Measurements from ENCODE around the gene SREBF1.

SREBF1 gene

DNA sequence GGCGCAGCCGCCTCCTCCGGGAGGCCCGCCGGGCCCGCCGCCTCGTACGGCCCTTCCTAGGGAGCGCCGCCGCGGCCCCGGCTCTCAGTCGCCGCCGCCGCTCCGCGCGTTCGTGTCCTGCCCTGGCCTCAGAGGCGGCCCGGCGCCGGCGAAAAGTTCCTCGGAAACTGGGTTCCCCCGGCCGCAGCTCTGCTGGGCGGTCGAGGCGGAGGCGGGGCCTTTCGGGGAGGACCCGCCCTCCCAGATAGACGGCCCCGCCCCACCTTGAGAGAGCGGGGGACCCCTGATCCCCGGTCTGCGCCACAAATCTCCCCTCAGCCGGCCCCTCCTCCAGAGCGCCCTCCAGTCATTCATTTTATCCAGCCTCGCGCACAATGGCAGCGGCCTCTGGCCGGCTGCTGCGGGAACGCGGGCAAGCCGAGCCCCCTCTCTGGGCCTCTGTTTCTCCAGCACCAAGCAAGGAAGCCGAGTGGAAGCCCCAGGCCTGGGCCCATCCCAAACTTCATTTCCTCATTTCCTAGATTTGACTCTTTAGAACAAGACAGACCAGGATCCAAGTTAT is at the start of gene SREBF1:
Gene SREBF1 (minus strand): TSS at position 169 of the 562 bp plus-strand sequence. CDS start 169 bp downstream, outside the sequence.
- DNase-seq = peak; percentile 47

DNA sequence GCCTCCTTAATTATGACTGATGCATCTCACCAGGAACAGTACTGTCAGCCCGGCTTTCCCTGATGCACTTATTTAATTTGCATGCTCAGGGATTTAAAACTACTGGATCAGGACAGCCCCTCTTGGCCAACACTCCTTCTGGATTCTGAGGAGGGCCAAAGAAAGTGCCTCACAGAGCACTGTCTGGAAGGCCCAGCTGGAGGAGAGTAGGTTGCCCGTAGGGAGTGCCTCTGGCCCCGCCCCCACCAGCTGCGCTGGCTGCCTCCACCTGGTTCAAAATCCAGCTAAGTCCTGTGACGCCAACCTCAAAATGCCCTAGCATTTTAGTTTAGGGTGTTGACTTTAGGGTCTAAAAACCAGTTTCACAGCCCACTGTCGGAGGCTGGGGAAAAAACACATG is 49.4 kb upstream of the SREBF1 start:
- DNase-seq = peak; percentile 69

DNA sequence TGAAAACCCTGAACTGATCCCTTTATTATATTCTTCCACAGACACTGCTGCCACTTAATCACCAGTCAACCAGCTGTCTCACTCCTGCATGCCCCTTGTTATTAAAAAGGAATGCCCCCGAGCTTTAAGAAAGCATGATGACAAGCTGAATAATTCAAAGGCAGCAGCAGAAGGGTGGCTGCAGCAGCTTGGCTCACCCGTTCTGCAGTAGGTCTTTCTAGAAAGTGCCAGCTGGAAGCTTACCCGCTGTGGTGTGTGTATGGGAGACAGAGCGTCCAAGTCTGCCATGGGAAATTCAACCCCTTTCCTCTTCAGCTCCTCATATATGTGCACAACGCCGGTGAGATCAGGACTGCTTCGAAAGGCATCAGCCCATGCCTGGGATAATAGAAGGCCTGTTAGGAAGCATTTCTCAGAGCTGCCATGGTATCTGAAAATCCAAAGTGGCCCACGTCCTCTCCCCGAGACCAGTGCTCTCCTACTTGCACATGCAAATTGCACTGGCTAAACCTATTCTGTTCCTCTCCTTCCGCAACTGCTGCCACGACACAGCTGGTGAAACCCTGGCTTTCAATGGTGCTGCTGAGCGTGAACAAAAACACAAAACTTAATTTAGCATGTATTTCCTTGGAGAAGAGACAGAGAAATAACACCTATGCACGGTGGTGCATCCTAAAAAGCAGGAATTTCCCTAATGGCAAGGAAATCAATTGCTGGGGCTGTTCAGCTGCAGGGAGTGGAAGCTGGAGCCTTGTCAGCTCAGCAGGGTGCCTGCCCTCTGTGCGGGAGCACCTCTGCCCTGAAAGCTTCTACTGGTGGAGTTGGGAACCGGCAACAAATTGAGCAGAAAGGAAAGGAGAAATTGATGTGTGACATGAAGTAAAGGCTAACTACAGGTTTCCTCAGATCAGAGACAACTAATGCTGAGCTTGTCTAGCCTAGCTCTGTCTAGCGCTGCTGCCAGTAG is 47.9 kb upstream of the SREBF1 start:
- DNase-seq = no peak

GRCh38 chr17:17883801-17884200 is 47.0 kb upstream of the SREBF1 start:
- DNase-seq = no peak

- no peak for DNase-seq
Measured at GRCh38 chr17:17882082-17882581, 45.3 kb upstream of the SREBF1 start.

DNA sequence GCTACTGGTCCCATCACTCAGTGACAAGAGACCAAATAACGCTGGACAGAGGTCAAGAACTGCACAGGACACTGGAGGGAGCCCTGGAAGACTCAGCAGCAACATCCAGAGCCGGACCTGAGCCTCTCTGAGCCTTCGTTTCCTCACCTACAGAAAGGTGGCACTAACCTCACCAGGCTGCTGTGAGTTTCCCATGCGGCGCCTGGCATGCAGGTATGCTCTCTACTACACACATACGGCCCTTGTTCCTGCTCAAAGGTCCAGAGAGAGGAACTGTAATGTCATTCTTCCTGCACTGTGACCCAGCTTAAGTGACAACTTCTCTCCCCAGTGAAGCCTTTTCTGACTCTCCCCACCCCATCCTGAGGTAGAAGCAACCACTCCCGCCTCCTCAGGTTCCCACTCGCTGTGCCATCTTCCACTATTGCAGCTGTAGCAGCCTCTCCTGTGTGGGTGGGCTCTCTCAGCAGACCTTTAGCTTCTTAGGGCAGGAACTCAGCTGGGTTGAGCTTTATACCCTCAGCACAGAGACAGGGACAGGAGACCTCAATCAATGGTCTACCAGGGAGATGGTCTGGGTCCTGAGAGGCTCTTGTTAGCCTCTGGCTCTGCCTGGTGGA is 43.9 kb upstream of the SREBF1 start:
- no peak for DNase-seq

DNA sequence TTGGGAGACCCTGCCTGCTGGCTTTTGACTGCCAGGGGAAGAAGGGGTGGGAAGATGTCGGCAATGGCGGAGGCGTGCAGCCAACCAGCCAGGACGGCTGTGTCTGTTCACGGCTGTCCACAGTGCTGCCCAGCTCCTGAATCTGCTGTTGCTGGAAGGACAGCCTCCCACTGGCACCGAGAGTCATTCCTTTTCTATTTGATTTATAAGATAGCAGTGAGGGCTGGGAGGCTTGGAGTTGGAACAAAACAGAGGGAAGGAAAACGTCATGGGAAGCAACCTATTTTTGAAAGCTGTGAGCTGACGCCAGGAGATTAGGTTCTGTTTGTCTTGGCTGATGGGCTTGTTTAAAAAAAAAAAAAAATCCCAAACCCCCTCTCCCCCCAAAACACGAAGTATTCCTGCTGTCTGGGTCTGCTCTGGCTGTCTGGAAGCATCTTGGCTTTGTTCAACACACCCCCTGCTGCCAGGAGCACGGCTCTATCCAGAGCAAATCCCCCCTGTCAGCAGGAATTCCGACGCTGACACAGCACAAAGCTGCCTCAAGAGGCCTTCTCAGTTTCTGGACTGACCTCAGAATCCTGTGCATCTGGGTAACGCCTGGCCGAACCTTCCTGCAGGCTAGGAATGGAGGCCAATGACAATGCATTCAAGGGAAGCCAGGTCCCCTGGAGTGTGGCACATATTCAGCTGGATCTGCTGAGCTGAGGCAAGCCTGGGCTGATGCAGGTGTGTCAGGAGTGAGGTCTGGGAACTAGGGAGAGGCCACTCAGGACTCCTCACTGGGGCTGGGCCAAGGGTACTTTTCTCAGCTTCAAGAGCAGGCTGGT is 41.0 kb upstream of the SREBF1 start:
- DNase-seq = no peak

GRCh38 chr17:17876959-17877528 is 40.3 kb upstream of the SREBF1 start:
- no peak for DNase-seq

GRCh38 chr17:17874478-17874877 is 37.7 kb upstream of the SREBF1 start:
- DNase-seq = no peak

- no peak for DNase-seq
Measured at GRCh38 chr17:17873450-17873991, 36.7 kb upstream of the SREBF1 start.

DNA sequence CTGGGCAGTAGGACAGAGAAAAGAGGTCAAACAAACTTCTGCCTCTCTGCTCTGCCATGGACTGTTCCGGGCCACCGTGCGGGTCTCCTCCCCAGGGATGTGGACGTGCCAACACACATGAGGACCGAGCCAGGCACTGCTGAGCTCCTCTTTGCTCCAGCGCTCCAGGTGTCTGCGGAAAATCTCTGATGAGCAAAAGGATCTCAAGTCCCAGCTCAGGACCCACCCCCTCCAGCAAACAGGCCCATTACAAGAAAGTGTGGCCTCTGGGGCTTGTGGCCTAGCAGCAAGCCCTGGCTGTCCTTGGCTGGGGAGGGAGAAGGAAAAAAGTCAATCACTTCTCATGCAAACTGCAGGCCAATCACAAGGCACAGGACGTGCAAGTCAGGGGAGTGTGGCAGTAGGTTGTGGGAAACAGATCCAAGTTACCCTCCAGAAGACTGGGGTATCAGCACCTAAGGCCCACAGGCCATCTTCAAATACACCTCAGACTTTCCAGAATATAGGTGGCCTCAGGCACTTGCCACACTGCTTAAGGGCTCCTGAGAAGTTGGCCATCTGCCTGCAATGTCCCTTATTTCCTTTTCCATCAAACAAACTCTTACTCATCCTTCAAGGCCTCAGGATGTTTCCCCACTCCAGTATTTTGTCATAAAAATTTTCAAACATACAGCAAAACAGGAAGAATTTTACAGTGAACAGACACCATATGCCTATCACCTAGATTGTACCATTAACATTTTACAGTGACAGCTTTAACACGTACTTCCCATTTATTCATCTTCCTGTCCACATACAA is 36.0 kb upstream of the SREBF1 start:
- no peak for DNase-seq

DNA sequence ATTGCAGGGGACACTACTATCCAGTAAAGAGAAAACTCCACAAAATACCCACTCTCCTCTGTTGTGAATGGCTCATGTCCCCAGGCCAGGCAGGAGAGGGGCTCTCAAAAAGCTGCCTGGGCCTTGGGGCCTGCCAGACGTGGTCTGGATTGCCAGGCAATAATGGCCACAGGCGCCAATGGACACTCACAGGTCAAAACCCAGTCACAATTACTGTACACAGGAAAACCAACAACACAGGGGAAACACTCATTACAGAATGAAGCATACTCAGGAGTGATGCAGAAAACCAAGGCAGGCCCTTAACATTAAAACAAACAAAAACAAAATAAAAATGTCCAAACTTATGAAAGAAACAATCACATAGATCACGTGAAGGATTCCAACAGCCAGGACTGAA is 35.1 kb upstream of the SREBF1 start:
- DNase-seq = no peak

DNA sequence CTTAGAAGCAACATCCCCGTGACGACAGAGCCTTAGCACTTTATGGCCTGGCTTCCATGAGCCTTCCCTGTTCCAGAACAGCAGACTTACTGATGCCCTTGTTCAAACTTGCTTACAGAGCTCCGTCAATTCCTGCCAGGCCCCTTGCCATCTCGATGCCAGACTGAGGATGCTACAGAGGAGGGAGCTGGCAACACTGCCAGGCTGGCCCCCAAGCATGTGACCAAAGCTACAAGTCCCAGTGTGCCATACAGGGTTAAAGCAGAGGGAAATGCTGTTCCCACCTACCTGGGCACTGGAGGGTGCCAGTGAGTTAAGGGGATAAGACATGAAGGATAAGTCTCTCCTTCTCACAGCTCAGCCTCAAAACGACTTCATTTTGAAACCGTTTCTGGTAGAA is 33.5 kb upstream of the SREBF1 start:
- no peak for DNase-seq

GRCh38 chr17:17868641-17869522 is 32.1 kb upstream of the SREBF1 start:
- no peak for DNase-seq

DNA sequence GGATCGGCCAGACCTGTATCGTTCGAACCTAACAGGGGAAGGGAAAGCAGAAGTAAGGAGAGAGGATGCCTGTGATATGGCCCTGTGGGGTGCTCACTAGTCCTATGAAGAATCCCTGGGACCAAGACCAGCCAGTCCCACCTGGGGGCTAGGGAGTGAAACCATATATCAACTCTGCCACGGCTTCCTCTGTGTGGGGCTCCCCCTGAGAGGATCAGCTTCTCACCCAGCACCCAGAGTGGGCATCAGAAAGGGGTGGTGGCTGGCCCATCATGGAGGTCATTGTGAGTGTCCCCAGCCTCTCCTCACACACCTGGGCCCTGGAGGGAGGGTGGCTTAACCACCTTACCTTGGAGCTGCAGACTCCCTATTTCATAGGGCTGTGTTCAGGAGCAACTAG is 30.1 kb upstream of the SREBF1 start:
- no peak for DNase-seq

DNA sequence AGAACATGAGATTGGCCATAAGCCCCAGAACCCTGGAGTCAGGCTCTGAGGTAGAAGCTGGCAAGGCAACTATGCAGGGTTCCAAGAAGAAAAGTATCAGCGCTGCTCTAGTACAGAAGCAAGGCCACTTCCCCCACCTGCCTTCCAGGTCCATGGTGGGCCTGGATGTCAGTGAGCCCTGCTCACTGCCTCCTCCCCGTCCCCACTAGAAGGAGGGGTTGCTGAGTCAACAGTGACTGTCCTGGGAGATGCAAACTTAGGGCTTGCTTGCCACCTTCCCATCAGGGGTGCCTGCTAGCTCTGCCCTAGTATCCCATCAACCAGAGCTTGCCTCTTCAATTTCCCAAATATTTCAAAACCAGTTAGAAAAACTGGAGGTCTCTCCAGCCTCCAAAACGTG is 29.6 kb upstream of the SREBF1 start:
- no peak for DNase-seq

- no peak for DNase-seq
Measured at GRCh38 chr17:17865035-17865434, 28.2 kb upstream of the SREBF1 start.

DNA sequence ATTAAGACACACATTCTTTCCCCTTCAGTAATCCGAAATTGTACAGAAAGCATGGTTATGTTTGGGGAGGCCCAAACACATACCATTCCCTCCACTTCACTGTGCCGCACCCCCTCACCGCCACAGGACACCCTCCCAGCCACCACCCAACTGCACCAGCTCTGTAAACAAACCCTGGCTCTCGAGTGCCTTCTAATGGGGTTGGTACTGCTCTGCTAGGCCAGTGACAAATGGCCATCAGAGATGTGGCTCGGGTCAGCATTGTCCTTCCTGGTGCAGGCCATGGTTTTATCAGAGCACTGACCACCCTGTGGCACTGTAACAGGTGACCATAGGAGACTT is 24.0 kb upstream of the SREBF1 start:
- no peak for DNase-seq

DNA sequence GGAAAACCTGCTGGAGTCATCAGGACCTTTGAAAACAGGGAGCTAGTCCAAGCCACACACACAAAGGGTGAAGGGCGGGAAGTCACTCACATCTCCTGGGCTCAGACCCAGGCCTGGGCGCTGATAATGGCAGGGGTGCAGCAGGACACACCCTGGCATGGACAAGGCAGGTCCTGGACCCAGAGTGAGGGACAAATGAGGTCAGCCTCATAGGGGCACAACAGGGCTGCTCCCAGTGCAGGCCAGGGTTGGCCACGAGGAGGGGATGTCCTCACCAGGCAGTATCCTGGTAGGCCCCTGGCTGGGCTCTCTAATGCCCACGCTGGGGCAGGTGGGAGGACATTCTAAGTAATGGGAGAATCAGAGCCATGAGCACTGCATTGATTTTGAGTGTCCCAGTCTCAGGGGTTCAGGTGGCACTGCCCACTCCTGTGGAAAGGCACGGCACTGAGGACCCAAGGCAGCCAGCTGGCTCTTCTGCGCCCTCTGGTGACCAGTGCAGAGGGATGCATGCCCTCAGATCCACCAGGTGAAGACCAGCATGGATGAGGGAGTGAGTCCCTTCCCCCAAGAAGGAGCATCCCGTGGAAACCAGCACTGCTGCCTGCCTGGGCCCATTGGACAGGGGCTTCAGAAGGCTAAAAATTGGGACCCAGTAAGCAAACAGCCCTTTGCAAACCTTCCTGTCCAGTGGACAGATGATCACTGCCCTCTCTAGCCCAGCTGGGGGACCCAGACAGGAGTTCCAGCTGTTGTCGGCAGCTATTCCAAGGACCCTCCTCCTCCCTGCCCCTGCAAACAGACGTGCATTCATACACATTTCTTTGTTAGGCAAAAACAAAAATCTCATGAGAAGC is 23.4 kb upstream of the SREBF1 start:
- DNase-seq = peak; percentile 34
